A549 (cell line): ENCODE data around the gene DHRS7C.

Experiments used
- BHLHE40 ChIP-seq: IDR thresholded peaks from 2 replicates; pipeline ENCODE4 v1.6.1; 2012; ENCODE audit warnings: low read depth, low read length, inconsistent platforms
- CEBPB ChIP-seq, 2 experiments: fragments of >200 bp in 1 of 2; sonication (Bioruptor Twin) in 1 of 2; formaldehyde crosslinking in 1 of 2; IDR thresholded peaks; 2 replicates each; pipeline ENCODE4 v1.6.1; 2012 to 2016
- CHD2 ChIP-seq: fragments of 150-350 bp; IDR thresholded peaks from 2 replicates; pipeline ENCODE4 v1.6.1; 2014; ENCODE audit warnings: low read length; ENCODE audit not compliant: partially characterized antibody
- CTCF ChIP-seq: fragments of >200 bp; sonication (Bioruptor Twin); formaldehyde crosslinking; IDR thresholded peaks from 3 replicates; pipeline ENCODE4 v1.5.1; 2016
- EP300 ChIP-seq, 2 experiments: fragments of >200 bp; sonication (Bioruptor Twin); formaldehyde crosslinking; IDR thresholded peaks; 2 replicates in 1 of 2; 3 replicates in 1 of 2; pipeline ENCODE4 v1.6.1; 2016 to 2017
- HEYL ChIP-seq: fragments of 250-450 bp; sonication (Bioruptor Pico); IDR thresholded peaks from 2 replicates; pipeline ENCODE4 v1.8.0; 2021; ENCODE audit warnings: mild to moderate bottlenecking, moderate library complexity
- MAX ChIP-seq: IDR thresholded peaks from 2 replicates; pipeline ENCODE4 v1.6.1; 2012
- MAZ ChIP-seq: fragments of 150-350 bp; IDR thresholded peaks from 2 replicates; pipeline ENCODE4 v1.6.1; 2014; ENCODE audit warnings: antibody characterized with exemption, low read depth, low read length, borderline replicate concordance
- RAD21 ChIP-seq, 2 experiments: fragments of >200 bp in 1 of 2; sonication (Bioruptor Twin) in 1 of 2; formaldehyde crosslinking in 1 of 2; IDR thresholded peaks in 1 of 2; conservative IDR thresholded peaks in 1 of 2; 2 replicates in 1 of 2; 3 replicates in 1 of 2; pipeline ENCODE4 v1.6.1; 2012 to 2018; ENCODE audit warnings: inconsistent platforms in 1 of 2

GRCh38 chr17:9829343-9829742 lies 38.0 kb upstream of the DHRS7C start:
- TF ChIP-seq CTCF, result no peak
- no peak for TF ChIP-seq EP300 (IDR thresholded peaks at IDR 0.05)
- no peak for TF ChIP-seq RAD21 (conservative IDR thresholded peaks at IDR 0.05 in 1 of 2, IDR thresholded peaks at IDR 0.05 in 1 of 2)
- TF ChIP-seq MAX, result no peak
- no peak for TF ChIP-seq BHLHE40
- no peak for TF ChIP-seq CHD2
- no peak for TF ChIP-seq MAZ
- no peak for TF ChIP-seq CEBPB (IDR thresholded peaks at IDR 0.05)
- no peak for TF ChIP-seq HEYL (CRISPR knock-in tag)
